LNCaP clone FGC (cell line): ENCODE results near the gene CPEB3.

Experiments
- DNase-seq: peaks from one replicate; pipeline ENCODE4 v3.0.0-alpha.2; 2011; ENCODE audit warnings: low read depth
- H3K4me3 ChIP-seq: 2 replicates; pipeline ENCODE4 v1.5.1; 2011; ENCODE audit warnings: mild to moderate bottlenecking, low read depth, low read length, control low read depth
- TF ChIP-seq, protein P1 (sequence below): IDR thresholded peaks from 2 replicates; pipeline ENCODE4 v1.5.1; 2012; ENCODE audit warnings: mild to moderate bottlenecking; ENCODE audit not compliant: control insufficient read depth, insufficient read depth; ENCODE audit errors: extremely low read depth

Gene CPEB3

DNA sequence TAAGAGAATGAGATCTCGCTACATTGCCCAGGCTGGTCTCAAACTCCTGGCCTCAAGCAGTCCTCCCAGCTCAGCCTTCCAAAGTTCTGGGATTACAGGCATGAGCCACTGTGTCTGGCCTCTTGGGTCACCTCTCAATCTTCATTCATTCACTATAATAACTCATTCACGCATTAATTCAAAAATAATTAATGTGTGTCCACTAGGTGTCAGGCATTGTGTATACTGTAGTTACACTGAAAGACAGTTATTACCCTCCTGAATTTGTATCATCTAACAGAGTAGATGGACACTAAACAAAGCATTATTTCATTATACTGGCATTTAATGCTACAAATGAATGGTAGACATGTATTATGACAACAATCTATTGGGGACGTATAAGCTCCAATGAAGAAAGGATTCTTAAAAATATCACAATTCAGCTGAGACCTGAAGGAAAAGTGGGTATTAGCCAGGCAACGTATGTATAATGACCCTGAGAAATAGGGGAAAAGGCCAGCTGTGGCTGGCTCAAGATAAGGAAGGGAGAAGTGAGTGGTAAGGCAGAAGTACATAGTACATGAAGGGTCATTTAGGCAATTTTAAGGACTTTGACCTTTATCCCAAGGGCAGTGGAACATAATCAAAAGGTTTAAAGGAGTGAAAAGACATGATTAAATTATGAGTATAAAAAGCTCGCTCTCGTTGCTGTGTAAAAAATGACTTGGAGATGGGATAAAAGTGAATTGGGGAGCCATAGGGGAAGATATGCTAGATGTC, 216.6 kb downstream of the CPEB3 start:
- TF ChIP-seq, protein P1, sequence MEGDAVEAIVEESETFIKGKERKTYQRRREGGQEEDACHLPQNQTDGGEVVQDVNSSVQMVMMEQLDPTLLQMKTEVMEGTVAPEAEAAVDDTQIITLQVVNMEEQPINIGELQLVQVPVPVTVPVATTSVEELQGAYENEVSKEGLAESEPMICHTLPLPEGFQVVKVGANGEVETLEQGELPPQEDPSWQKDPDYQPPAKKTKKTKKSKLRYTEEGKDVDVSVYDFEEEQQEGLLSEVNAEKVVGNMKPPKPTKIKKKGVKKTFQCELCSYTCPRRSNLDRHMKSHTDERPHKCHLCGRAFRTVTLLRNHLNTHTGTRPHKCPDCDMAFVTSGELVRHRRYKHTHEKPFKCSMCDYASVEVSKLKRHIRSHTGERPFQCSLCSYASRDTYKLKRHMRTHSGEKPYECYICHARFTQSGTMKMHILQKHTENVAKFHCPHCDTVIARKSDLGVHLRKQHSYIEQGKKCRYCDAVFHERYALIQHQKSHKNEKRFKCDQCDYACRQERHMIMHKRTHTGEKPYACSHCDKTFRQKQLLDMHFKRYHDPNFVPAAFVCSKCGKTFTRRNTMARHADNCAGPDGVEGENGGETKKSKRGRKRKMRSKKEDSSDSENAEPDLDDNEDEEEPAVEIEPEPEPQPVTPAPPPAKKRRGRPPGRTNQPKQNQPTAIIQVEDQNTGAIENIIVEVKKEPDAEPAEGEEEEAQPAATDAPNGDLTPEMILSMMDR: peak; percentile 55
- DNase-seq: no peak
- no peak overlapping the region for H3K4me3 ChIP-seq

DNA sequence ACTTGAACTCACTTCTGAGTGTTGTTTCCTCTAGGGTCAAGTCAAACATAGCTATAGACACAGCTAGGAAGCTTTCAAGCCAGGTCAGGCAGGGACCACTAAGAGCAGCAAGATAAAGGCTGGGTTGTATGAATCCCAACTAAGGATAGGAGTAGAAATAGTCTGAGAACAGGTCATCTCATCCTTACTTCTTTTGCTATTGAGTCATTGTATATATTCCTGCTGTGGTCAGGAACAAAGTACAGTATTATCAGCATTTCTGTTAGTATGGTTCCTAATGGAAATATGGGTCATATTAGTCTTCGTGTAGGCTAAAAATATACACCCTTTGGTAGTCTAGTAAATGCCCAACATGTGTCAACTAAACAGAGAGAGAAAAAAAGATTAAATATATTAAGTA, 222.0 kb downstream of the CPEB3 start:
- TF ChIP-seq, protein P1: no peak
- DNase-seq: no peak
- H3K4me3 ChIP-seq: no peak overlapping the region

DNA sequence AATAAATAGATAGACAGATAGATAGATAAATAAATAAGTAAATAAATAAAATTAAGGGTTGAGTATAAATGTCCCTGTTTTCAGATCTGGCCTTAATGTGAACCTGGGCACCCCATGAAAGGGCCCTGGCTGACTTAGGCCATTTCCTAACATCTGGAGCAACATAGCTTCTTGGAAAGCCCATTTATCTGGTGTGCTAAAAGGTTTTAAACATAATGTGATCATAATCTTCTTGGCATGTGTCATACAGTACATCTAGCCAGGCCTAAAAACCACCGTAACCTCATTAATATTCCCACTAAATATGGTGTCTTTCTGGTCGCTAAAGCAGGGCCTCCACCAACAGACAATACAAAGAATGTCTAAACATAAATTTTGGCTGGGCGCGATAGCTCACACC, 224.5 kb downstream of the CPEB3 start:
- no peak for DNase-seq
- TF ChIP-seq, protein P1: no peak
- H3K4me3 ChIP-seq: no peak overlapping the region

DNA sequence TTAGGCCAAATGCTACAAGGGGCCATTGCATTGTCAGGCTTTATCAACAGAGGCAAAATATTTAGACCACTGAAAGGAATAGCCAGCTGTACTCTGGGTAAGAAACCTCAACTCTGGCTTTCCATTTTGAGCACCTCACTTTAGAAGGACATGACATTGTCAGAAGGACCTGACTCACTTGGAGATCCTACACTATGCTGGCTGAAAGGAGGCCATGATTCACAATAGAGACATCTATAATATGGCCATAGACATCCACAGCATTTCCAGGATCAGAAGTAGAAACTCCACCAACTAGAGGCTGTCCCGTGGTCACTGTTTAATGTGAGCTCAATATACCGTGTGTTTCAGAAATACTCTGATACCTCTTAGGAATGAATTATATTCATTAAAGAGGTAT, 226.4 kb downstream of the CPEB3 start:
- no peak overlapping the region for H3K4me3 ChIP-seq
- TF ChIP-seq, protein P1: no peak
- no peak for DNase-seq

DNA sequence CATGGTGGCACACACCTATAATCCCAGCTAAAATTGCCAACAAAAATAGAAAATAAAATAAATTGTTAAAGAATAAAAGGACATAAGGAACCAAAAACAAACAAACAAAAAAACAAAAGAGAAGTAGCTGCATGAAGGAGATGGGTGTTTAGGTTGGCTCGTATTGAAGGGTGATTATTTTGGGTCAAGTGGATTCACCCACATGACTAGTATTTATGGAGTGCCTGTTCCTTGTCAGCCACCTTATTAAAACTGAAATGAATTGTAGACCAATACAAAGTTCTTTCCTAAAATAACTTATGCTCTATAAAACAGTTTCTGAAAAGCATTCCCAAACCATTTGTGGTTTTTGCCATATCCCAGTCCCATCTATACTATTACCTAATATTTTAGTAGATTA, 228.6 kb downstream of the CPEB3 start:
- TF ChIP-seq, protein P1: no peak
- no peak for DNase-seq
- no peak overlapping the region for H3K4me3 ChIP-seq

DNA sequence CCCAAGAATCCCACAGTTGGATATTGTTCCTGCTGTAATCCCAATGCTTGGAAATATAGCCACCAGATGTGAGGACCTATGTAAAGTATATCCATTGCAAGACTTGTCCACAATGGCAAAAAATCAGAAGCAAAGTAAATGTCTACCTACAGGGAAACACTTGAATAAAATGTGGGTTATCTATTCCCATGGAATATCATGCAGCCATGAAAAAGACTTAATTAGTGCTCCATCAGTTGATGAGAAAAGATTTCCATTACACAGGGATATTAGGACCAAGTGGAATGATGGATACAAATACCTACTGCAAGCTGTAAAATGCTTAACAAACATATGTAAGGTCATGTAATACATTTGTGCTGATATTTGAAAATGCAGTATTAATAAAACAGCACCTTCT, 236.1 kb downstream of the CPEB3 start:
- TF ChIP-seq, protein P1: no peak
- H3K4me3 ChIP-seq: no peak overlapping the region
- DNase-seq: no peak

DNA sequence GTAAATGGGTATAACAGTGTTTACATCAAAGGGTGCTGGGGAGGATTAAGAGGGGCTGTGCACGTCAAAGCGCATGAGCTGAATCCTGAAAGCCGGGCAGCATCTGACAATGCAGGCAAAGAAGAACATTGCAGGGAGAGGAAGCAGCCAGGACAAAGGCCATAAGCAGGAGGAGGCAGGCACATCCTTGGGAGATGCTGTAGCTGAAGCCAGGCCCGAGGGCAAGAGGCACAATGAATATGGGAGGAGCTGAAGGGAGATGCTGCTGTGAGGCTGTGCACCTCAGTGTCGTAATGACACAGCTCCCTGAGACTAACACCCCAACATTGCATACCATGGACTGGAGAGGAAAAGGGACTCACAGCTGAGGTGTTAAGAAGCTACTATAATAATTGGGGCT, 238.1 kb downstream of the CPEB3 start:
- no peak for DNase-seq
- TF ChIP-seq, protein P1: no peak
- no peak overlapping the region for H3K4me3 ChIP-seq
